K562 (cell line): ENCODE results near the gene CBX3. TPM values are rescaled to one million over a fixed set of nuclear protein-coding genes. Genes with fewer than 3 reads are reported as not detected.
A peak's percentile ranks its signal among the peaks of the same experiment; 100 is the strongest.

Source experiments
- CEBPG ChIP-seq, 3 experiments: fragments of 200-800 bp in 1 of 3; sonication (Bioruptor generic) in 1 of 3; sonication (generic) in 1 of 3; formaldehyde crosslinking in 1 of 3; IDR thresholded peaks in 2 of 3; conservative IDR thresholded peaks in 1 of 3; 2 replicates each; pipeline versions ENCODE4 v1.6.1 to v1.8.0; 2016 to 2022; ENCODE audit warnings: missing compliant biosample characterization in 2 of 3, missing genetic modification characterization in 2 of 3, mild to moderate bottlenecking in 1 of 3, missing genetic modification reagents in 1 of 3
- FOXK1 ChIP-seq: sonication (generic); formaldehyde crosslinking; IDR thresholded peaks from 2 replicates; pipeline ENCODE4 v1.8.0; 2022; ENCODE audit warnings: missing genetic modification reagents, mild to moderate bottlenecking, borderline replicate concordance
- GTF2E2 ChIP-seq: fragments of 200-800 bp; sonication (Bioruptor generic); IDR thresholded peaks from 2 replicates; pipeline ENCODE4 v1.6.1; 2016; ENCODE audit warnings: missing genetic modification characterization, missing compliant biosample characterization
- GTF3C2 ChIP-seq: IDR thresholded peaks from 3 replicates; pipeline ENCODE4 v1.6.1; 2011; ENCODE audit warnings: borderline replicate concordance, mild to moderate bottlenecking, moderate library complexity; ENCODE audit not compliant: insufficient read length; ENCODE audit errors: extremely low read depth
- HNRNPK ChIP-seq: fragments of 200-400 bp; formaldehyde crosslinking; IDR thresholded peaks from one replicate; pipeline ENCODE4 v1.6.1; 2018; ENCODE audit warnings: mild to moderate bottlenecking, low read depth, low read length; ENCODE audit not compliant: poor library complexity, severe bottlenecking
- NBN ChIP-seq: fragments of 450-650 bp; IDR thresholded peaks from 2 replicates; pipeline ENCODE4 v1.6.1; 2016; ENCODE audit warnings: low read depth, mild to moderate bottlenecking
- NCOA2 ChIP-seq, 2 experiments: fragments of 450-650 bp; IDR thresholded peaks; 2 replicates each; pipeline ENCODE4 v1.6.1; 2018; ENCODE audit warnings: mild to moderate bottlenecking in 2 of 2, moderate library complexity in 1 of 2; ENCODE audit not compliant: partially characterized antibody in 2 of 2
- SIRT6 ChIP-seq: IDR thresholded peaks from one replicate; pipeline ENCODE4 v1.6.1; 2012; ENCODE audit warnings: low read depth, mild to moderate bottlenecking, control low read depth, inconsistent platforms, low read length, moderate library complexity
- SMARCC2 ChIP-seq: fragments of 450-650 bp; IDR thresholded peaks from 2 replicates; pipeline ENCODE4 v1.6.1; 2017; ENCODE audit warnings: antibody characterized with exemption, moderate library complexity, mild to moderate bottlenecking, low read depth
- SRSF3 ChIP-seq: fragments of 200-400 bp; formaldehyde crosslinking; IDR thresholded peaks from 2 replicates; pipeline ENCODE4 v1.6.1; 2016; ENCODE audit warnings: mild to moderate bottlenecking, low read length, moderate library complexity; ENCODE audit not compliant: insufficient read depth
- TAF15 ChIP-seq: fragments of 200-400 bp; formaldehyde crosslinking; IDR thresholded peaks from 2 replicates; pipeline ENCODE4 v1.6.1; 2017; ENCODE audit warnings: mild to moderate bottlenecking, low read depth, low read length, moderate library complexity
- TAF9B ChIP-seq: fragments of 450-650 bp; IDR thresholded peaks from 2 replicates; pipeline ENCODE4 v1.6.1; 2018; ENCODE audit warnings: mild to moderate bottlenecking; ENCODE audit not compliant: partially characterized antibody
- XRCC5 ChIP-seq: fragments of 200-400 bp; formaldehyde crosslinking; IDR thresholded peaks from 2 replicates; pipeline ENCODE4 v1.6.1; 2017; ENCODE audit warnings: low read depth, mild to moderate bottlenecking, low read length
- ZBTB43 ChIP-seq: sonication (generic); formaldehyde crosslinking; IDR thresholded peaks from 2 replicates; pipeline ENCODE4 v1.8.0; 2023; ENCODE audit warnings: mild to moderate bottlenecking, missing genetic modification reagents
- ZKSCAN1 ChIP-seq: fragments of 150-350 bp; IDR thresholded peaks from 2 replicates; pipeline ENCODE4 v1.6.1; 2016; ENCODE audit warnings: low read depth, low read length
- ZNF263 ChIP-seq: sonication (generic); formaldehyde crosslinking; IDR thresholded peaks from 2 replicates; pipeline ENCODE4 v1.8.0; 2022; ENCODE audit warnings: mild to moderate bottlenecking, missing genetic modification reagents, borderline replicate concordance
- ZNF583 ChIP-seq: fragments of 250-450 bp; sonication (Bioruptor Pico); IDR thresholded peaks from 2 replicates; pipeline ENCODE4 v1.4.0; 2020
- ZNF764 ChIP-seq: fragments of 250-450 bp; sonication (Bioruptor Pico); IDR thresholded peaks from 2 replicates; pipeline ENCODE4 v1.4.0; 2020; ENCODE audit warnings: low read depth, mild to moderate bottlenecking, moderate library complexity
- ZNF77 ChIP-seq: fragments of 250-450 bp; sonication (Bioruptor Pico); IDR thresholded peaks from 2 replicates; pipeline ENCODE4 v1.5.0; 2020
- polyA plus RNA-seq, 8 experiments: library from polyadenylated mRNA; depleted of rRNA in 4 of 8; stranded (reverse) in 5 of 8; unstranded in 3 of 8; fragments of >200 nt; fragmentation: Nextera tagmentation in 2 of 8; fragmentation: Illumina TruSeq in 1 of 8; extraction: Ambion mirVana in 2 of 8; extraction: Trizol in 1 of 8; gene quantifications; 2 replicates each; pipeline versions ENCODE4 v1.2.1 to v1.2.3, GENCODE V29; 2011 to 2014; ENCODE audit warnings: inconsistent platforms in 1 of 8, missing spikeins in 1 of 8
- total RNA-seq, 7 experiments: library from RNA; depleted of rRNA in 6 of 7; stranded (reverse); fragments of >200 nt in 6 of 7; fragmentation: Illumina TruSeq in 2 of 7; extraction: Trizol in 2 of 7; gene quantifications; 2 replicates each; pipeline versions ENCODE4 v1.2.1 to v1.2.3, GENCODE V29; 2011 to 2021; ENCODE audit warnings: low replicate concordance in 1 of 7
- TF ChIP-seq, protein P1 (sequence below): fragments of 450-650 bp; formaldehyde crosslinking; IDR thresholded peaks from 2 replicates; pipeline ENCODE4 v1.4.0; 2020; ENCODE audit warnings: mild to moderate bottlenecking, moderate library complexity

The CBX3 gene
- total and polyA plus RNA-seq, 9 of the 15 experiments (the other 6 are each of a cell fraction or from before 2014, with no cell fraction given), result 198 to 413 (median 328) TPM

- TF ChIP-seq, protein P1, sequence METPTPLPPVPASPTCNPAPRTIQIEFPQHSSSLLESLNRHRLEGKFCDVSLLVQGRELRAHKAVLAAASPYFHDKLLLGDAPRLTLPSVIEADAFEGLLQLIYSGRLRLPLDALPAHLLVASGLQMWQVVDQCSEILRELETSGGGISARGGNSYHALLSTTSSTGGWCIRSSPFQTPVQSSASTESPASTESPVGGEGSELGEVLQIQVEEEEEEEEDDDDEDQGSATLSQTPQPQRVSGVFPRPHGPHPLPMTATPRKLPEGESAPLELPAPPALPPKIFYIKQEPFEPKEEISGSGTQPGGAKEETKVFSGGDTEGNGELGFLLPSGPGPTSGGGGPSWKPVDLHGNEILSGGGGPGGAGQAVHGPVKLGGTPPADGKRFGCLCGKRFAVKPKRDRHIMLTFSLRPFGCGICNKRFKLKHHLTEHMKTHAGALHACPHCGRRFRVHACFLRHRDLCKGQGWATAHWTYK (CRISPR knock-in tag), result peak; percentile 95
- no peak for TF ChIP-seq ZKSCAN1
- no peak for TF ChIP-seq ZNF263 (CRISPR knock-in tag)
- no peak for TF ChIP-seq TAF9B
- 0 out of 2 replicates have a peak, but pooled peaks have one; percentile 9 for TF ChIP-seq ZNF583 (CRISPR knock-in tag)
- no peak for TF ChIP-seq GTF3C2
- TF ChIP-seq SRSF3, result no peak
- 0 out of 2 replicates have a peak, but pooled peaks have one; percentile 10 for TF ChIP-seq XRCC5
- TF ChIP-seq CEBPG (CRISPR knock-in tag; IDR thresholded peaks at IDR 0.05), result no peak
- no peak for TF ChIP-seq CEBPG (tag; conservative IDR thresholded peaks at IDR 0.05 in 1 of 2, IDR thresholded peaks at IDR 0.05 in 1 of 2)
- no peak for TF ChIP-seq SMARCC2
- no peak for TF ChIP-seq NCOA2 (IDR thresholded peaks at IDR 0.05; ENCODE audit: partially characterized antibody in 2 of 2)
- peak; percentile 95 for TF ChIP-seq SIRT6
- no peak for TF ChIP-seq ZNF77
- no peak for TF ChIP-seq TAF15
- TF ChIP-seq ZBTB43 (CRISPR knock-in tag), result no peak
- no peak; the same call in 1 of the 2 replicates for TF ChIP-seq GTF2E2 (tag)
- 0 out of 2 replicates have a peak, but pooled peaks have one; percentile 30 for TF ChIP-seq NBN
- no peak for TF ChIP-seq HNRNPK
- TF ChIP-seq FOXK1, result no peak
- no peak; the same call in 1 of the 2 replicates for TF ChIP-seq ZNF764
These were observed 1.5 kb upstream of the CBX3 start (continued) for GRCh38 chr7:26200038-26200443.
